ENCODE data around the gene EGFL6. TPM values are rescaled to one million over a fixed set of nuclear protein-coding genes. Genes with fewer than 3 reads are reported as not detected.
"Not testable (repeated sequence)": the region's sequence is repeated elsewhere in the genome, so short reads cannot be mapped to it uniquely, and the experiment has no call there.

Gene EGFL6
- total and polyA plus RNA-seq, 8 donors: 25.9 to 88.3 (median 63.1) TPM

DNA sequence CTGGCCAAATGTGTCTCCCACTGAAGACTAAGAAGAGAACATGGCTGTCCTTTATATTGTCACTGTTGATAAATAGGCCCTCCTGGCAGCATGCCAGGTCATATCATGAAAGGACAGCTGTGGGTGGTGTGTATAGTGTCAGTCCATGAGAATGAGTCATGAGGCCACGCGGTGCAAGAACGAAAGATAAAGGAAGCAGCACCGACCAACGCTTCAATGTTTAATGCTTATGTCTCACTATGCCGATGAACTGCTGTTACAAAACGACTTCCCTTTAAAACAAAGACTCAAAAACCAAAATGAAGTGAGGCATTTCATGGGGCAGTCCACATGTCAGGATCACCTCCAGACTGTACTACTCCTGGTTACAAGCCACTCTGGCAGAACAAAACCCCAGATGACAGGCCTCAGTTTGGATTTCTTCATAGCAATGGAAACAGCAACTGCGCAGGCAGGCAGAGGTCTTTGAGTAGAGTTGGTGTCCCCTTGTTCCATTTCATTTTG is 78.4 kb downstream of the EGFL6 start:
- intact Hi-C loops (cut with DNase I): loop anchor here in 1 of 2 donors (10.0 kb wide), 1 partner anchor 133 kb away; no protein-coding TSS in a partner anchor

GRCh38 chrX:13648336-13648735 is 78.9 kb downstream of the EGFL6 start:
- not testable (repeated sequence) for H3K9me3 ChIP-seq

More for the DNA sequence above, 78.4 kb downstream of the EGFL6 start:
- Histone ChIP-seq H3K9me3 (no peaks in the 10 kb centered on the region), H3K27ac (peak overlapping the region; percentile 28 to 78), H3K4me1 (no peaks in the 10 kb centered on the region), H3K36me3 (no peaks in the 10 kb centered on the region), H3K4me3 (no peak overlapping the region), H3K27me3 (peaks cover 0 to 7% of the 10 kb centered on the region in 2 donors)
- TF ChIP-seq, protein P1, sequence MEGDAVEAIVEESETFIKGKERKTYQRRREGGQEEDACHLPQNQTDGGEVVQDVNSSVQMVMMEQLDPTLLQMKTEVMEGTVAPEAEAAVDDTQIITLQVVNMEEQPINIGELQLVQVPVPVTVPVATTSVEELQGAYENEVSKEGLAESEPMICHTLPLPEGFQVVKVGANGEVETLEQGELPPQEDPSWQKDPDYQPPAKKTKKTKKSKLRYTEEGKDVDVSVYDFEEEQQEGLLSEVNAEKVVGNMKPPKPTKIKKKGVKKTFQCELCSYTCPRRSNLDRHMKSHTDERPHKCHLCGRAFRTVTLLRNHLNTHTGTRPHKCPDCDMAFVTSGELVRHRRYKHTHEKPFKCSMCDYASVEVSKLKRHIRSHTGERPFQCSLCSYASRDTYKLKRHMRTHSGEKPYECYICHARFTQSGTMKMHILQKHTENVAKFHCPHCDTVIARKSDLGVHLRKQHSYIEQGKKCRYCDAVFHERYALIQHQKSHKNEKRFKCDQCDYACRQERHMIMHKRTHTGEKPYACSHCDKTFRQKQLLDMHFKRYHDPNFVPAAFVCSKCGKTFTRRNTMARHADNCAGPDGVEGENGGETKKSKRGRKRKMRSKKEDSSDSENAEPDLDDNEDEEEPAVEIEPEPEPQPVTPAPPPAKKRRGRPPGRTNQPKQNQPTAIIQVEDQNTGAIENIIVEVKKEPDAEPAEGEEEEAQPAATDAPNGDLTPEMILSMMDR (IDR thresholded peaks at IDR 0.05): no peak
- ATAC-seq (peak; percentile 55), DNase-seq (peak in 2 of 4 donors; percentile 56 to 58)

DNA sequence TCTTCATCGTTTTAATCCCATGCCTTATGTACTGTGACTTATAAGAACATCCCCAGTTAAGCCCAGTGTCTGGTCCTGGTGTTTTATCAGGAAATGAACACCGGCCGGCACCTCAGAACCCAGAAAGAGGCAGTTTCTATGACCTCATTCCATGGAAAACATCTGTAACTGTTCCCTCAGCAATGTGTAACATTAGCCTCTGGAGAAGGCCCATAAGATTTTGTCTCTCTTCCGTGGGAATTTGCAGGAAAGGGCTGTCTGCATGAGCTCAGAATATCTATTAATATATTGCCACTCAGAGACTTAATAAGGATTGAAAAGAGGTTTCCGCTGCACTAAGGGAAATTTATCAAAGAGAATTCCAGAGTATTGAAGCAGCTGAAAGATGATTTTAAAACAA is 80.4 kb downstream of the EGFL6 start:
- TF ChIP-seq, protein P1 (IDR thresholded peaks at IDR 0.05): no peak
- no peaks in the 10 kb centered on the region for H3K4me1 ChIP-seq
- H3K27me3 ChIP-seq: peaks cover 0 to 7% of the 10 kb centered on the region in 2 donors
- intact Hi-C loops (cut with DNase I): loop anchor here in 1 of 2 donors (10.0 kb wide), 1 partner anchor 135 kb away; no protein-coding TSS in a partner anchor
- no peak overlapping the region for H3K27ac ChIP-seq
- H3K36me3 ChIP-seq: no peaks in the 10 kb centered on the region
- DNase-seq: no peak
- no peak overlapping the region for H3K4me3 ChIP-seq
- no peaks in the 10 kb centered on the region for H3K9me3 ChIP-seq
- no peak for ATAC-seq

More at GRCh38 chrX:13648336-13648735, 78.9 kb downstream of the EGFL6 start:
- not testable (repeated sequence) for H3K36me3 ChIP-seq, DNase-seq, H3K4me1 ChIP-seq, H3K27me3 ChIP-seq, H3K4me3 ChIP-seq, ATAC-seq
- peak overlapping the region; percentile 28 to 78 for H3K27ac ChIP-seq
- intact Hi-C loops (cut with DNase I): loop anchor here in 1 of 2 donors (10.0 kb wide), 1 partner anchor 134 kb away; no protein-coding TSS in a partner anchor

DNA sequence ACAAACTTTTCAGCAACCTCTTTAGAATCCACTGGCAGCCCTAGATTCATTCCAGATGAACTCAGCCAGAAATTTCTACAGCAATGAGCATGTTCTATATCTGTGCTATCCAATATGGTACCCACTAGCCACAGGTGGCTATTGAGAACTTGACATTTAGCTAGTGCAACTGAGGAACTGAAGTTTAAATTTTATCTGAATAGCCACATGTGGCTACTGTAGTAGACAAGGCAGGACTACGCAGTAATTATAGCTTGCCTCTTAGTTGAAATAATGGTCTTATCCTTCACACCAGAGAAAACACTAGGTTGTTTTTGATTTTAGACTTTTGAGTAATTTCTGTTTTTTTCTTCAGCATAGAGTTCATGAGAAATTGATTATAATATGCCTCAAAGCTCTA is 80.9 kb downstream of the EGFL6 start:
- no peak for ATAC-seq
- TF ChIP-seq, protein P1 (IDR thresholded peaks at IDR 0.05): no peak
- Histone ChIP-seq H3K4me3 (no peak overlapping the region), H3K27me3 (peaks cover 0 to 5% of the 10 kb centered on the region in 2 donors), H3K9me3 (no peaks in the 10 kb centered on the region), H3K4me1 (no peaks in the 10 kb centered on the region), H3K27ac (no peak overlapping the region), H3K36me3 (no peaks in the 10 kb centered on the region)
- intact Hi-C loops (cut with DNase I): no loop called here
- no peak for DNase-seq

- Histone ChIP-seq H3K4me1 (no peaks in the 10 kb centered on the region), H3K27me3 (no peaks in the 10 kb centered on the region), H3K27ac (no peak overlapping the region), H3K36me3 (no peaks in the 10 kb centered on the region), H3K4me3 (no peak overlapping the region), H3K9me3 (no peaks in the 10 kb centered on the region)
- DNase-seq (no peak), ATAC-seq (no peak)
- intact Hi-C loops (cut with DNase I): no loop called here
- TF ChIP-seq, protein P1 (IDR thresholded peaks at IDR 0.05): no peak
These were observed 81.7 kb downstream of the EGFL6 start for GRCh38 chrX:13651150-13651549.
